ENCODE data around the gene PLAAT4.

GRCh38 chr11:63508745-63509144, 27.9 kb upstream of the PLAAT4 start:
- TF ChIP-seq, protein P1, sequence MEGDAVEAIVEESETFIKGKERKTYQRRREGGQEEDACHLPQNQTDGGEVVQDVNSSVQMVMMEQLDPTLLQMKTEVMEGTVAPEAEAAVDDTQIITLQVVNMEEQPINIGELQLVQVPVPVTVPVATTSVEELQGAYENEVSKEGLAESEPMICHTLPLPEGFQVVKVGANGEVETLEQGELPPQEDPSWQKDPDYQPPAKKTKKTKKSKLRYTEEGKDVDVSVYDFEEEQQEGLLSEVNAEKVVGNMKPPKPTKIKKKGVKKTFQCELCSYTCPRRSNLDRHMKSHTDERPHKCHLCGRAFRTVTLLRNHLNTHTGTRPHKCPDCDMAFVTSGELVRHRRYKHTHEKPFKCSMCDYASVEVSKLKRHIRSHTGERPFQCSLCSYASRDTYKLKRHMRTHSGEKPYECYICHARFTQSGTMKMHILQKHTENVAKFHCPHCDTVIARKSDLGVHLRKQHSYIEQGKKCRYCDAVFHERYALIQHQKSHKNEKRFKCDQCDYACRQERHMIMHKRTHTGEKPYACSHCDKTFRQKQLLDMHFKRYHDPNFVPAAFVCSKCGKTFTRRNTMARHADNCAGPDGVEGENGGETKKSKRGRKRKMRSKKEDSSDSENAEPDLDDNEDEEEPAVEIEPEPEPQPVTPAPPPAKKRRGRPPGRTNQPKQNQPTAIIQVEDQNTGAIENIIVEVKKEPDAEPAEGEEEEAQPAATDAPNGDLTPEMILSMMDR (IDR thresholded peaks at IDR 0.05): no peak
- no peak for TF ChIP-seq POLR2A (IDR thresholded peaks at IDR 0.05)
